Stimulated activated memory B cell treated with anti-CD40 and anti-IgM and Interleukin-4, amounts not matched to agents 10 μg/mL and 1 μg/mL and 100 μg/mL, for 72 hours (primary cell): ENCODE data around the gene TEKT2.

Source experiments
- ATAC-seq: fragments of 150-1000 bp; cut with Tn5 transposase; 2 replicates; pipeline ENCODE4 v1.10.0; 2021
- H3K27ac Mint-ChIP-seq: one replicate; pipeline ENCODE4 v1.8.0; 2022; ENCODE audit warnings: mild to moderate bottlenecking, mixed read lengths
- H3K27me3 Mint-ChIP-seq: one replicate; pipeline ENCODE4 v1.8.0; 2022; ENCODE audit warnings: mixed read lengths
- H3K36me3 Mint-ChIP-seq: one replicate; pipeline ENCODE4 v1.8.0; 2022; ENCODE audit warnings: mixed read lengths
- H3K4me1 Mint-ChIP-seq: one replicate; pipeline ENCODE4 v1.8.0; 2022; ENCODE audit warnings: mixed read lengths
- H3K4me3 Mint-ChIP-seq: one replicate; pipeline ENCODE4 v1.8.0; 2022; ENCODE audit warnings: mild to moderate bottlenecking, moderate library complexity, mixed read lengths
- H3K9me3 Mint-ChIP-seq: one replicate; pipeline ENCODE4 v1.8.0; 2022; ENCODE audit warnings: mixed read lengths

The TEKT2 gene

GRCh38 chr1:36093929-36094328, 10.0 kb downstream of the TEKT2 start:
- peaks cover 23% of the 10 kb centered on the region for H3K4me1 Mint-ChIP-seq
- H3K36me3 Mint-ChIP-seq, result peaks cover 30% of the 10 kb centered on the region
- H3K27ac Mint-ChIP-seq, result no peak overlapping the region
- H3K9me3 Mint-ChIP-seq, result no peaks in the 10 kb centered on the region
- H3K27me3 Mint-ChIP-seq, result no peaks in the 10 kb centered on the region
- ATAC-seq, result no peak
- no peak overlapping the region for H3K4me3 Mint-ChIP-seq

- peaks cover 30% of the 10 kb centered on the region for H3K36me3 Mint-ChIP-seq
- H3K4me1 Mint-ChIP-seq, result peaks cover 18% of the 10 kb centered on the region
- no peak overlapping the region for H3K27ac Mint-ChIP-seq
- no peak for ATAC-seq
- no peaks in the 10 kb centered on the region for H3K27me3 Mint-ChIP-seq
- H3K9me3 Mint-ChIP-seq, result no peaks in the 10 kb centered on the region
- H3K4me3 Mint-ChIP-seq, result no peak overlapping the region
Observed at GRCh38 chr1:36094621-36095061, 10.7 kb downstream of the TEKT2 start.

- Mint-ChIP-seq H3K9me3 (no peaks in the 10 kb centered on the region), H3K4me1 (peaks cover 16% of the 10 kb centered on the region), H3K27ac (peak overlapping the region; percentile 39), H3K4me3 (no peak overlapping the region), H3K36me3 (peaks cover 30% of the 10 kb centered on the region), H3K27me3 (no peaks in the 10 kb centered on the region)
- ATAC-seq, result no peak
Observed at GRCh38 chr1:36095760-36096405, 12.0 kb downstream of the TEKT2 start.

GRCh38 chr1:36096500-36097432, 12.9 kb downstream of the TEKT2 start:
- no peak overlapping the region for H3K4me3 Mint-ChIP-seq
- peaks cover 25% of the 10 kb centered on the region for H3K36me3 Mint-ChIP-seq
- ATAC-seq, result no peak
- H3K9me3 Mint-ChIP-seq, result no peaks in the 10 kb centered on the region
- no peaks in the 10 kb centered on the region for H3K27me3 Mint-ChIP-seq
- peak overlapping the region; percentile 39 for H3K27ac Mint-ChIP-seq
- H3K4me1 Mint-ChIP-seq, result peaks cover 10% of the 10 kb centered on the region

GRCh38 chr1:36097693-36098585, 14.0 kb downstream of the TEKT2 start:
- Mint-ChIP-seq H3K9me3 (no peaks in the 10 kb centered on the region), H3K27me3 (no peaks in the 10 kb centered on the region), H3K4me1 (peaks cover 7% of the 10 kb centered on the region), H3K27ac (no peak overlapping the region), H3K36me3 (peaks cover 17% of the 10 kb centered on the region), H3K4me3 (no peak overlapping the region)
- ATAC-seq, result peak; percentile 2

- Mint-ChIP-seq H3K9me3 (no peaks in the 10 kb centered on the region), H3K36me3 (peaks cover 10% of the 10 kb centered on the region), H3K4me1 (peaks cover 7% of the 10 kb centered on the region), H3K27me3 (no peaks in the 10 kb centered on the region), H3K4me3 (no peak overlapping the region), H3K27ac (no peak overlapping the region)
- no peak for ATAC-seq
Observed at GRCh38 chr1:36098650-36099365, 14.9 kb downstream of the TEKT2 start.

- Mint-ChIP-seq H3K4me3 (peak overlapping the region; percentile 46), H3K4me1 (peaks cover 7% of the 10 kb centered on the region), H3K27me3 (no peaks in the 10 kb centered on the region), H3K27ac (no peak overlapping the region), H3K36me3 (peaks cover 10% of the 10 kb centered on the region), H3K9me3 (no peaks in the 10 kb centered on the region)
- ATAC-seq, result peak; percentile 88
Observed at GRCh38 chr1:36099681-36100341, 15.9 kb downstream of the TEKT2 start.

GRCh38 chr1:36100376-36100775, 16.5 kb downstream of the TEKT2 start:
- H3K27me3 Mint-ChIP-seq, result no peaks in the 10 kb centered on the region
- no peak overlapping the region for H3K27ac Mint-ChIP-seq
- ATAC-seq, result no peak
- no peaks in the 10 kb centered on the region for H3K9me3 Mint-ChIP-seq
- H3K4me1 Mint-ChIP-seq, result peaks cover 7% of the 10 kb centered on the region
- peaks cover 10% of the 10 kb centered on the region for H3K36me3 Mint-ChIP-seq
- H3K4me3 Mint-ChIP-seq, result no peak overlapping the region

GRCh38 chr1:36101546-36101945, 17.7 kb downstream of the TEKT2 start:
- peaks cover 7% of the 10 kb centered on the region for H3K4me1 Mint-ChIP-seq
- H3K36me3 Mint-ChIP-seq, result peaks cover 4% of the 10 kb centered on the region
- H3K27ac Mint-ChIP-seq, result no peak overlapping the region
- H3K9me3 Mint-ChIP-seq, result no peaks in the 10 kb centered on the region
- no peak overlapping the region for H3K4me3 Mint-ChIP-seq
- ATAC-seq, result no peak
- H3K27me3 Mint-ChIP-seq, result no peaks in the 10 kb centered on the region

GRCh38 chr1:36106269-36106668, 22.4 kb downstream of the TEKT2 start:
- no peak overlapping the region for H3K27ac Mint-ChIP-seq

GRCh38 chr1:36107394-36107793, 23.5 kb downstream of the TEKT2 start:
- Mint-ChIP-seq H3K4me3 (no peak overlapping the region), H3K9me3 (no peaks in the 10 kb centered on the region), H3K27ac (no peak overlapping the region), H3K27me3 (no peaks in the 10 kb centered on the region), H3K4me1 (no peaks in the 10 kb centered on the region), H3K36me3 (no peaks in the 10 kb centered on the region)
- ATAC-seq, result no peak

More at GRCh38 chr1:36106269-36106668, 22.4 kb downstream of the TEKT2 start:
- no peaks in the 10 kb centered on the region for H3K36me3 Mint-ChIP-seq
- ATAC-seq, result no peak
- no peaks in the 10 kb centered on the region for H3K4me1 Mint-ChIP-seq
- no peak overlapping the region for H3K4me3 Mint-ChIP-seq
- H3K27me3 Mint-ChIP-seq, result no peaks in the 10 kb centered on the region
- H3K9me3 Mint-ChIP-seq, result no peaks in the 10 kb centered on the region

- Mint-ChIP-seq H3K36me3 (no peaks in the 10 kb centered on the region), H3K4me1 (no peaks in the 10 kb centered on the region), H3K9me3 (no peaks in the 10 kb centered on the region), H3K4me3 (no peak overlapping the region), H3K27ac (no peak overlapping the region), H3K27me3 (no peaks in the 10 kb centered on the region)
- ATAC-seq, result no peak
Observed at GRCh38 chr1:36108314-36108713, 24.4 kb downstream of the TEKT2 start.

- H3K4me3 Mint-ChIP-seq, result no peak overlapping the region
Observed at GRCh38 chr1:36109041-36109679, 25.3 kb downstream of the TEKT2 start.

GRCh38 chr1:36111151-36111550, 27.3 kb downstream of the TEKT2 start:
- Mint-ChIP-seq H3K4me1 (no peaks in the 10 kb centered on the region), H3K27me3 (no peaks in the 10 kb centered on the region), H3K27ac (no peak overlapping the region), H3K36me3 (no peaks in the 10 kb centered on the region), H3K4me3 (no peak overlapping the region), H3K9me3 (no peaks in the 10 kb centered on the region)
- no peak for ATAC-seq

More at GRCh38 chr1:36109041-36109679, 25.3 kb downstream of the TEKT2 start:
- H3K4me1 Mint-ChIP-seq, result no peaks in the 10 kb centered on the region
- H3K9me3 Mint-ChIP-seq, result no peaks in the 10 kb centered on the region
- H3K27ac Mint-ChIP-seq, result peak overlapping the region; percentile 1
- peak; percentile 44 for ATAC-seq
- H3K36me3 Mint-ChIP-seq, result no peaks in the 10 kb centered on the region
- H3K27me3 Mint-ChIP-seq, result no peaks in the 10 kb centered on the region
